GM10847 (cell line): ENCODE measurements around the gene UMOD.

Experiments
- POLR2A ChIP-seq: IDR thresholded peaks from 2 replicates; pipeline ENCODE4 v1.6.1; 2011; ENCODE audit not compliant: insufficient read length; ENCODE audit errors: extremely low read depth

The UMOD gene

GRCh38 chr16:20352615-20353014 is at the start of gene UMOD:
Gene UMOD (minus strand): TSS chr16:20352715. CDS start chr16:20350737, 1,978 bp downstream.
- TF ChIP-seq POLR2A: no peak

- no peak for TF ChIP-seq POLR2A
Observed at GRCh38 chr16:20401475-20402016, 49.0 kb upstream of the UMOD start.

- TF ChIP-seq POLR2A: no peak
Observed at GRCh38 chr16:20401066-20401465, 48.6 kb upstream of the UMOD start.

- no peak for TF ChIP-seq POLR2A
Observed at GRCh38 chr16:20399185-20399584, 46.7 kb upstream of the UMOD start.

- no peak for TF ChIP-seq POLR2A
Observed at GRCh38 chr16:20398603-20399002, 46.1 kb upstream of the UMOD start.

- TF ChIP-seq POLR2A: no peak
Observed at GRCh38 chr16:20397468-20398074, 45.1 kb upstream of the UMOD start.

- no peak for TF ChIP-seq POLR2A
Observed at GRCh38 chr16:20396846-20397467, 44.4 kb upstream of the UMOD start.

- no peak for TF ChIP-seq POLR2A
Observed at GRCh38 chr16:20395946-20396345, 43.4 kb upstream of the UMOD start.

- no peak for TF ChIP-seq POLR2A
Observed at GRCh38 chr16:20393801-20394577, 41.5 kb upstream of the UMOD start.

GRCh38 chr16:20391045-20391444 is 38.5 kb upstream of the UMOD start:
- TF ChIP-seq POLR2A: no peak

- no peak for TF ChIP-seq POLR2A
Observed at GRCh38 chr16:20388854-20389253, 36.3 kb upstream of the UMOD start.

- no peak for TF ChIP-seq POLR2A
Observed at GRCh38 chr16:20387978-20388377, 35.5 kb upstream of the UMOD start.

GRCh38 chr16:20385844-20386832 is 33.6 kb upstream of the UMOD start:
- no peak for TF ChIP-seq POLR2A

- no peak for TF ChIP-seq POLR2A
Observed at GRCh38 chr16:20383106-20384029, 30.9 kb upstream of the UMOD start.
